Liver (tissue), 9 donors: Measurements from ENCODE around the gene BLM. TPM values are rescaled to one million over a fixed set of nuclear protein-coding genes. Genes with fewer than 3 reads are reported as not detected.
A peak's percentile ranks its signal among the peaks of the same experiment; 100 is the strongest.
"Not testable (repeated sequence)": the region's sequence is repeated elsewhere in the genome, so short reads cannot be mapped to it uniquely, and the experiment has no call there.

Experiments
- DNase-seq: peaks from one replicate; pipeline ENCODE4 v3.0.0-alpha.2; 2017; ENCODE audit warnings: low spot score
- H3K27ac ChIP-seq, 2 donors: one replicate each; pipeline ENCODE4 v1.7.0; 2013; ENCODE audit warnings: inconsistent platforms in 2 of 2, low read length in 2 of 2, control low read depth in 1 of 2, low read depth in 1 of 2, mild to moderate bottlenecking in 1 of 2
- H3K27me3 ChIP-seq, 4 donors: one replicate each; pipeline versions ENCODE4 v1.6.1 to v1.7.0; 2013; ENCODE audit warnings: low read length in 3 of 4, inconsistent platforms in 1 of 4, mild to moderate bottlenecking in 1 of 4, moderate library complexity in 1 of 4; ENCODE audit not compliant: control insufficient read depth in 4 of 4, insufficient read depth in 4 of 4
- H3K36me3 ChIP-seq, 4 donors: one replicate each; pipeline versions ENCODE4 v1.6.1 to v1.7.0; 2013; ENCODE audit warnings: low read length in 3 of 4, mild to moderate bottlenecking in 3 of 4, low read depth in 1 of 4, moderate library complexity in 1 of 4; ENCODE audit not compliant: control insufficient read depth in 4 of 4, insufficient read depth in 3 of 4
- H3K4me1 ChIP-seq, 4 donors: one replicate each; pipeline versions ENCODE4 v1.6.1 to v1.7.0; 2013; ENCODE audit warnings: low read length in 3 of 4, mild to moderate bottlenecking in 3 of 4, moderate library complexity in 1 of 4; ENCODE audit not compliant: control insufficient read depth in 4 of 4, insufficient read depth in 4 of 4
- H3K4me3 ChIP-seq, 3 donors: one replicate each; pipeline versions ENCODE4 v1.6.1 to v1.7.0; 2013; ENCODE audit warnings: low read length in 3 of 3, control low read depth in 1 of 3, low read depth in 1 of 3, mild to moderate bottlenecking in 1 of 3
- H3K9ac ChIP-seq, 2 donors: one replicate each; pipeline ENCODE4 v1.7.0; 2013; ENCODE audit warnings: low read length in 2 of 2, mild to moderate bottlenecking in 2 of 2, moderate library complexity in 2 of 2, control low read depth in 1 of 2, low read depth in 1 of 2
- H3K9me3 ChIP-seq, 4 donors: one replicate each; pipeline versions ENCODE4 v1.6.1 to v1.7.0; 2013; ENCODE audit warnings: low read length in 3 of 4; ENCODE audit not compliant: control insufficient read depth in 4 of 4
- EGR1 ChIP-seq, 2 donors: IDR thresholded peaks; 2 replicates each; pipeline ENCODE4 v1.6.1; 2016 to 2018; ENCODE audit warnings: antibody characterized with exemption in 2 of 2, low read depth in 2 of 2
- FOXA1 ChIP-seq: IDR thresholded peaks from 2 replicates; pipeline ENCODE4 v1.6.1; 2016; ENCODE audit warnings: antibody characterized with exemption
- FOXA2 ChIP-seq: IDR thresholded peaks from 2 replicates; pipeline ENCODE4 v1.6.1; 2016; ENCODE audit warnings: antibody characterized with exemption
- GABPA ChIP-seq, 2 donors: IDR thresholded peaks in 1 of 2; conservative IDR thresholded peaks in 1 of 2; 2 replicates each; pipeline ENCODE4 v1.6.1; 2016; ENCODE audit warnings: antibody characterized with exemption in 2 of 2, mild to moderate bottlenecking in 1 of 2, moderate library complexity in 1 of 2
- HNF4A ChIP-seq, 2 donors: conservative IDR thresholded peaks; 2 replicates each; pipeline ENCODE4 v1.6.1; 2016; ENCODE audit warnings: antibody characterized with exemption in 2 of 2, mild to moderate bottlenecking in 2 of 2
- HNF4G ChIP-seq: IDR thresholded peaks from 2 replicates; pipeline ENCODE4 v1.6.1; 2016; ENCODE audit warnings: antibody characterized with exemption
- JUND ChIP-seq, 2 donors: IDR thresholded peaks; 2 replicates each; pipeline ENCODE4 v1.6.1; 2016; ENCODE audit warnings: antibody characterized with exemption in 2 of 2
- NR2F2 ChIP-seq: IDR thresholded peaks from 2 replicates; pipeline ENCODE4 v1.6.1; 2016; ENCODE audit warnings: antibody characterized with exemption
- RAD21 ChIP-seq, 2 donors: IDR thresholded peaks; 2 replicates each; pipeline ENCODE4 v1.6.1; 2016; ENCODE audit warnings: antibody characterized with exemption in 2 of 2, mild to moderate bottlenecking in 2 of 2
- RXRA ChIP-seq, 2 donors: IDR thresholded peaks; 2 replicates each; pipeline ENCODE4 v1.6.1; 2017 to 2018; ENCODE audit warnings: antibody characterized with exemption in 2 of 2, mild to moderate bottlenecking in 1 of 2
- SP1 ChIP-seq: IDR thresholded peaks from 2 replicates; pipeline ENCODE4 v1.6.1; 2018; ENCODE audit warnings: antibody characterized with exemption, mild to moderate bottlenecking
- TAF1 ChIP-seq: conservative IDR thresholded peaks from 2 replicates; pipeline ENCODE4 v1.6.1; 2016; ENCODE audit warnings: antibody characterized with exemption, mild to moderate bottlenecking
- YY1 ChIP-seq: IDR thresholded peaks from 2 replicates; pipeline ENCODE4 v1.6.1; 2016; ENCODE audit warnings: antibody characterized with exemption, mild to moderate bottlenecking
- WGBS: extraction: QIAGEN DNeasy Blood & Tissue Kit; methylation state at CpG from one replicate; pipeline ENCODE4 v1.1.7; 2013; 5-methylcytosine and 5-hydroxymethylcytosine counted together
- polyA plus RNA-seq, 2 donors: library from polyadenylated mRNA; stranded (reverse) in 1 of 2; unstranded in 1 of 2; fragments of 200-250 nt in 1 of 2; fragments of >200 nt in 1 of 2; fragmentation: Nextera tagmentation in 1 of 2; extraction: Ambion mirVana in 1 of 2; gene quantifications; one replicate each; pipeline versions ENCODE4 v1.2.1 to v1.2.3, GENCODE V29; 2013 to 2015
- total RNA-seq, 2 donors: library from RNA; depleted of rRNA; stranded (reverse); fragments of >200 nt; gene quantifications; one replicate each; pipeline ENCODE4 v1.2.3, GENCODE V29; 2014
- TF ChIP-seq, protein P1 (sequence below): fragments of 150-350 bp; IDR thresholded peaks from 2 replicates; pipeline ENCODE4 v1.5.1; 2017; ENCODE audit warnings: improper control_type of control experiment, low read depth, low read length; ENCODE audit not compliant: missing input control
- TF ChIP-seq, protein P2 (sequence below): IDR thresholded peaks from 2 replicates; pipeline ENCODE4 v1.6.1; 2016; ENCODE audit warnings: antibody characterized with exemption
- TF ChIP-seq, protein P3 (sequence below): IDR thresholded peaks from 2 replicates; pipeline ENCODE4 v1.6.1; 2016; ENCODE audit warnings: antibody characterized with exemption
- TF ChIP-seq, protein P4 (sequence below): IDR thresholded peaks from 2 replicates; pipeline ENCODE4 v1.6.1; 2016; ENCODE audit warnings: antibody characterized with exemption, mild to moderate bottlenecking
- TF ChIP-seq, protein P5 (sequence below): IDR thresholded peaks from 2 replicates; pipeline ENCODE4 v1.6.1; 2016; ENCODE audit warnings: antibody characterized with exemption
- donor health status: healthy.
- donor health status: healthy.
- donor health status: healthy.
- donor health status: healthy.
- donor health status: healthy.

The BLM gene
- total RNA-seq (10 to 100 TPM in 1 of 2 donors, under 1 TPM in 1; 0.33 to 15.1 TPM), polyA plus RNA-seq (under 1 TPM; 0.40 to 0.43 TPM)

DNA sequence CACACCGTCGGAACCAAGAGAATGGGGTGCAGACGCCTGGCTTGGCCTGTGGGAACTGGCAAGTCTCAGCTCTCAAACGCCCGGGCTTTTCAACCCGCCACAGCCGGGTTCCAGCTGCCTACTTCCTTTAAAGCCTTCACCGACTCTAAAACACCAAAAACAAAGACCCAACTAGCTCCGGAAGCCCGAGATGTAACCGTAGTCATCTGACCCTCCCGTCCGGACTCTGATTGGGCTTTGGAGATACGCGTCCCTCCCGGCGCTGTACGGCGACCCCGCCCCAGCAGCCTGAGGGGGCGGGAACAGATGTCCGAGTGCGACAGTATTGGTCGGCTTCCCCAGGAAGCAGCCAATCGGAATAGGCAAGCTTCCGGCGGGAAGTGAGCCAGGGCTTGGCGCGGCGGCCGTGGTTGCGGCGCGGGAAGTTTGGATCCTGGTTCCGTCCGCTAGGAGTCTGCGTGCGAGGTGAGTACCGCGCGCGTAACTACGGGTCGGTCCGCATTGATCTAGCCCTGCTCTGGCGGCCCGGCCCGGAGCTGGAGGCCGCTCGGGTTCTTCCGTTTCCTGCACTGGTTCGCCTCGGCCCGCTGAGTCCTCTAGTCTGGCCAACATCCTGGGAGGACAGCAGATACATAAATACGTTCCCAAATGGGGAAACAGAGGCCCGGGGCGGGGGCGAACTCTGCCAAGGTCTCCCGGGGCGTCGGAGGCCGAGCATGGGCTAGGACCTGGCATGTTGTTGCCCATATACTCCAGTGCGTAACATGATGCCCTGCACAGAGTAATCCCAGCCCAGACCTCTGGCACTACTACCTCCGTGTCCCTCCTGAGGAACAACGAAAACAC is at the start of gene BLM:
Gene BLM, plus strand, starts transcription at position 371 of the 846 bp plus-strand sequence. CDS start 30,047 bp downstream, outside the sequence.
- WGBS, result under 1% methylated on average over 65 of the region's 65 CpGs
- H3K4me1 ChIP-seq, result peaks cover 5 to 12% (median 8%) of the 10 kb centered on the region in 4 donors
- peak within 1 kb of the TSS; percentile 63 to 93 (median 81) for H3K4me3 ChIP-seq
- no peaks in the 10 kb centered on the region for H3K9me3 ChIP-seq
- peaks cover 0 to 2% (median 0%) of the 10 kb centered on the region in 4 donors for H3K36me3 ChIP-seq
- TF ChIP-seq, protein P1, sequence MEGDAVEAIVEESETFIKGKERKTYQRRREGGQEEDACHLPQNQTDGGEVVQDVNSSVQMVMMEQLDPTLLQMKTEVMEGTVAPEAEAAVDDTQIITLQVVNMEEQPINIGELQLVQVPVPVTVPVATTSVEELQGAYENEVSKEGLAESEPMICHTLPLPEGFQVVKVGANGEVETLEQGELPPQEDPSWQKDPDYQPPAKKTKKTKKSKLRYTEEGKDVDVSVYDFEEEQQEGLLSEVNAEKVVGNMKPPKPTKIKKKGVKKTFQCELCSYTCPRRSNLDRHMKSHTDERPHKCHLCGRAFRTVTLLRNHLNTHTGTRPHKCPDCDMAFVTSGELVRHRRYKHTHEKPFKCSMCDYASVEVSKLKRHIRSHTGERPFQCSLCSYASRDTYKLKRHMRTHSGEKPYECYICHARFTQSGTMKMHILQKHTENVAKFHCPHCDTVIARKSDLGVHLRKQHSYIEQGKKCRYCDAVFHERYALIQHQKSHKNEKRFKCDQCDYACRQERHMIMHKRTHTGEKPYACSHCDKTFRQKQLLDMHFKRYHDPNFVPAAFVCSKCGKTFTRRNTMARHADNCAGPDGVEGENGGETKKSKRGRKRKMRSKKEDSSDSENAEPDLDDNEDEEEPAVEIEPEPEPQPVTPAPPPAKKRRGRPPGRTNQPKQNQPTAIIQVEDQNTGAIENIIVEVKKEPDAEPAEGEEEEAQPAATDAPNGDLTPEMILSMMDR, result peak; percentile 41
- TF ChIP-seq HNF4G (no peak), RAD21 (IDR thresholded peaks at IDR 0.05) (peak; percentile 46 to 64), RXRA (IDR thresholded peaks at IDR 0.05) (no peak), FOXA1 (no peak), JUND (IDR thresholded peaks at IDR 0.05) (no peak), FOXA2 (no peak), EGR1 (IDR thresholded peaks at IDR 0.05; ENCODE audit: low read depth in 2 of 2) (peak; percentile 51 to 63), YY1 (peak; percentile 61), NR2F2 (no peak), GABPA (IDR thresholded peaks at IDR 0.05 in 1 of 2, conservative IDR thresholded peaks at IDR 0.05 in 1 of 2) (peak; percentile 52 to 89), TAF1 (peak; percentile 90), HNF4A (conservative IDR thresholded peaks at IDR 0.05) (peak in 1 of 2 donors; percentile 8), SP1 (peak; percentile 86)
- TF ChIP-seq, protein P2, sequence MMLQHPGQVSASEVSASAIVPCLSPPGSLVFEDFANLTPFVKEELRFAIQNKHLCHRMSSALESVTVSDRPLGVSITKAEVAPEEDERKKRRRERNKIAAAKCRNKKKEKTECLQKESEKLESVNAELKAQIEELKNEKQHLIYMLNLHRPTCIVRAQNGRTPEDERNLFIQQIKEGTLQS, result no peak
- TF ChIP-seq, protein P3, sequence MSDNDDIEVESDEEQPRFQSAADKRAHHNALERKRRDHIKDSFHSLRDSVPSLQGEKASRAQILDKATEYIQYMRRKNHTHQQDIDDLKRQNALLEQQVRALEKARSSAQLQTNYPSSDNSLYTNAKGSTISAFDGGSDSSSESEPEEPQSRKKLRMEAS, result peak; percentile 36
- TF ChIP-seq, protein P4, sequence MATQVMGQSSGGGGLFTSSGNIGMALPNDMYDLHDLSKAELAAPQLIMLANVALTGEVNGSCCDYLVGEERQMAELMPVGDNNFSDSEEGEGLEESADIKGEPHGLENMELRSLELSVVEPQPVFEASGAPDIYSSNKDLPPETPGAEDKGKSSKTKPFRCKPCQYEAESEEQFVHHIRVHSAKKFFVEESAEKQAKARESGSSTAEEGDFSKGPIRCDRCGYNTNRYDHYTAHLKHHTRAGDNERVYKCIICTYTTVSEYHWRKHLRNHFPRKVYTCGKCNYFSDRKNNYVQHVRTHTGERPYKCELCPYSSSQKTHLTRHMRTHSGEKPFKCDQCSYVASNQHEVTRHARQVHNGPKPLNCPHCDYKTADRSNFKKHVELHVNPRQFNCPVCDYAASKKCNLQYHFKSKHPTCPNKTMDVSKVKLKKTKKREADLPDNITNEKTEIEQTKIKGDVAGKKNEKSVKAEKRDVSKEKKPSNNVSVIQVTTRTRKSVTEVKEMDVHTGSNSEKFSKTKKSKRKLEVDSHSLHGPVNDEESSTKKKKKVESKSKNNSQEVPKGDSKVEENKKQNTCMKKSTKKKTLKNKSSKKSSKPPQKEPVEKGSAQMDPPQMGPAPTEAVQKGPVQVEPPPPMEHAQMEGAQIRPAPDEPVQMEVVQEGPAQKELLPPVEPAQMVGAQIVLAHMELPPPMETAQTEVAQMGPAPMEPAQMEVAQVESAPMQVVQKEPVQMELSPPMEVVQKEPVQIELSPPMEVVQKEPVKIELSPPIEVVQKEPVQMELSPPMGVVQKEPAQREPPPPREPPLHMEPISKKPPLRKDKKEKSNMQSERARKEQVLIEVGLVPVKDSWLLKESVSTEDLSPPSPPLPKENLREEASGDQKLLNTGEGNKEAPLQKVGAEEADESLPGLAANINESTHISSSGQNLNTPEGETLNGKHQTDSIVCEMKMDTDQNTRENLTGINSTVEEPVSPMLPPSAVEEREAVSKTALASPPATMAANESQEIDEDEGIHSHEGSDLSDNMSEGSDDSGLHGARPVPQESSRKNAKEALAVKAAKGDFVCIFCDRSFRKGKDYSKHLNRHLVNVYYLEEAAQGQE, result peak; percentile 52
- TF ChIP-seq, protein P5, sequence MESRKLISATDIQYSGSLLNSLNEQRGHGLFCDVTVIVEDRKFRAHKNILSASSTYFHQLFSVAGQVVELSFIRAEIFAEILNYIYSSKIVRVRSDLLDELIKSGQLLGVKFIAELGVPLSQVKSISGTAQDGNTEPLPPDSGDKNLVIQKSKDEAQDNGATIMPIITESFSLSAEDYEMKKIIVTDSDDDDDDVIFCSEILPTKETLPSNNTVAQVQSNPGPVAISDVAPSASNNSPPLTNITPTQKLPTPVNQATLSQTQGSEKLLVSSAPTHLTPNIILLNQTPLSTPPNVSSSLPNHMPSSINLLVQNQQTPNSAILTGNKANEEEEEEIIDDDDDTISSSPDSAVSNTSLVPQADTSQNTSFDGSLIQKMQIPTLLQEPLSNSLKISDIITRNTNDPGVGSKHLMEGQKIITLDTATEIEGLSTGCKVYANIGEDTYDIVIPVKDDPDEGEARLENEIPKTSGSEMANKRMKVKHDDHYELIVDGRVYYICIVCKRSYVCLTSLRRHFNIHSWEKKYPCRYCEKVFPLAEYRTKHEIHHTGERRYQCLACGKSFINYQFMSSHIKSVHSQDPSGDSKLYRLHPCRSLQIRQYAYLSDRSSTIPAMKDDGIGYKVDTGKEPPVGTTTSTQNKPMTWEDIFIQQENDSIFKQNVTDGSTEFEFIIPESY, result no peak
- peak within 1 kb of the TSS; percentile 53 to 69 for H3K27ac ChIP-seq
- peak; percentile 94 for DNase-seq
- no peaks in the 10 kb centered on the region for H3K27me3 ChIP-seq
- H3K9ac ChIP-seq, result peak within 1 kb of the TSS; percentile 31 to 66

DNA sequence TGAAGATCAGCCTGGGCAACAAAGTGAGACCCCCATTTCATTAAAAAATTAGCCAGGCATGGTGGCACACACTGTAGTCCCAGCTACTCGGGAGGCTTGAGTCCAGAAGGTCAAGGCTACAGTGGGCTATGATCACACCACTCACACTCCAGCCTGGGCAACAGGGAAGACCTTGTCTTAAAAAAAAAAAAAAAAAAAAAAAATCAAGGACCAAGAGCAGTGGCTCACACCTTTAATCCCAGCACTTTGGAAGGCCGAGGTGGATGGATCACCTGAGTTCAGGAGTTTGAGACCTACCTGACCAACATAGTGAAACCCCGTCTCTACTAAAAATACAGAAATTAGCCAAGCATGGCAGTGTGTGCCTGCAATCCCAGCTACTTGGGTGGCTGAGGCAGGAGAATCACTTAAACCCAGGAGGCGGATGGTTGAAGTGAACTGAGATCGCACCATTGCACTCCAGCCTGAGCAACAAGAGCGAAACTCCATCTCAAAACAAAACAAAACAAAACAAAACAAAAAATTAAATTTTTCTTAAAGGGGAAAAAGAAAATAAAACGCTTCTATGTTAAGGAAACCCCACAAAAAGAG is 49.3 kb upstream of the BLM start:
- not testable (repeated sequence) for H3K27me3 ChIP-seq, H3K9ac ChIP-seq, H3K27ac ChIP-seq, H3K9me3 ChIP-seq, H3K4me1 ChIP-seq, DNase-seq, H3K36me3 ChIP-seq, H3K4me3 ChIP-seq
- WGBS, result 90% methylated on average over 7 of the region's 7 CpGs

DNA sequence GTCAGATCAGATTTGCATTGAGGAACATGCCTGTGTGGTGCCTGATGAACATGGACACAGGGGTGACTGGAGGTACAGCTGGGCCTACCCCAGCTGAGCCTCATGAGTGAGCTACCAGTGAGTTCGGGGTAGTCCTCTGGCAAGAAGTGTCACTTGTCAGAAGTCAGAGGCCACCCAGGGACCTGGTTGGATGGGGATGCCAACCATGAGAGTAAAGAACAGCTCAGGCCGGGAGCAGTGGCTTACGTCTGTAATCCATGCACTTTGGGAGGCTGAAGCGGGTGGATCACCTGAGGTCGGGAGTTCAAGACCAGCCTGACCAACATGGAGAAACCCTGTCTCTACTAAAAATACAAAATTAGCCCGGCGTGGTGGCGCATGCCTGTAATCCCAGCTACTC is 46.5 kb upstream of the BLM start:
- DNase-seq, H3K9me3 ChIP-seq, H3K27ac ChIP-seq, H3K27me3 ChIP-seq, H3K4me1 ChIP-seq, H3K9ac ChIP-seq, H3K36me3 ChIP-seq, H3K4me3 ChIP-seq: not testable (repeated sequence)
- WGBS, result 97% methylated on average over 8 of the region's 8 CpGs
